Adrenal gland (tissue), 5 donors: Measurements from ENCODE around the gene ATP5MG.

Experiments used
- CTCF ChIP-seq, 6 experiments: fragments of 450-650 bp in 4 of 6; fragments of 200-600 bp in 2 of 6; sonication (generic) in 1 of 6; IDR thresholded peaks; 1 replicate in 5 of 6; 2 replicates in 1 of 6; pipeline versions ENCODE4 v1.5.1 to v1.8.0; 2016 to 2021; ENCODE audit warnings: antibody characterized with exemption in 6 of 6, mild to moderate bottlenecking in 2 of 6, moderate library complexity in 1 of 6
- POLR2A ChIP-seq, 2 donors: fragments of 450-650 bp; IDR thresholded peaks; one replicate each; pipeline ENCODE4 v1.6.1; 2017; ENCODE audit warnings: antibody characterized with exemption in 2 of 2, mild to moderate bottlenecking in 2 of 2, moderate library complexity in 1 of 2
- donor health status: DM: no; HTN: no; CAD: no.

- TF ChIP-seq CTCF (IDR thresholded peaks at IDR 0.05) (no peak), POLR2A (IDR thresholded peaks at IDR 0.05) (no peak)
Observed at GRCh38 chr11:118449316-118449918, 48.0 kb downstream of the ATP5MG start.
